Osteoblast (primary cell): ENCODE measurements around the gene PDYN. TPM values are rescaled to one million over a fixed set of nuclear protein-coding genes. Genes with fewer than 3 reads are reported as not detected.

Source experiments
- DNase-seq: peaks from one replicate; pipeline ENCODE4 v3.0.0; 2011; ENCODE audit warnings: low spot score, mixed read lengths; ENCODE audit not compliant: insufficient read length; ENCODE audit errors: missing footprints
- H2AFZ ChIP-seq: 2 replicates; pipeline ENCODE4 v1.6.0; 2011; ENCODE audit warnings: mild to moderate bottlenecking, low read length
- H3K27ac ChIP-seq: 2 replicates; pipeline ENCODE4 v1.5.1; 2011; ENCODE audit warnings: mild to moderate bottlenecking, low read depth, low read length, moderate library complexity
- H3K27me3 ChIP-seq: 2 replicates; pipeline ENCODE4 v1.6.0; 2012; ENCODE audit warnings: mild to moderate bottlenecking, control low read depth, inconsistent platforms, low read length, moderate library complexity; ENCODE audit not compliant: insufficient read depth
- H3K36me3 ChIP-seq: 2 replicates; pipeline ENCODE4 v1.5.1; 2011; ENCODE audit warnings: mild to moderate bottlenecking, low read length, control low read depth, moderate library complexity; ENCODE audit not compliant: insufficient read depth
- H3K4me1 ChIP-seq: 2 replicates; pipeline ENCODE4 v1.5.1; 2011; ENCODE audit warnings: mild to moderate bottlenecking, low read length, control low read depth, moderate library complexity; ENCODE audit not compliant: insufficient read depth
- H3K4me2 ChIP-seq: 2 replicates; pipeline ENCODE4 v1.6.0; 2011; ENCODE audit warnings: mild to moderate bottlenecking, low read length; ENCODE audit not compliant: insufficient read depth
- H3K4me3 ChIP-seq: fragments of 200-600 bp; sonication (generic); 3 replicates; pipeline ENCODE4 v1.5.1; 2012; ENCODE audit warnings: mild to moderate bottlenecking, low read length, inconsistent platforms; ENCODE audit not compliant: insufficient read depth
- H3K79me2 ChIP-seq: 2 replicates; pipeline ENCODE4 v1.6.0; 2012; ENCODE audit warnings: mild to moderate bottlenecking, low read length, control low read depth, inconsistent platforms; ENCODE audit not compliant: insufficient read depth
- H3K9me3 ChIP-seq: 2 replicates; pipeline ENCODE4 v1.5.1; 2011; ENCODE audit warnings: low read depth, low read length, control low read depth
- H4K20me1 ChIP-seq: 2 replicates; pipeline ENCODE4 v1.6.0; 2012; ENCODE audit warnings: mild to moderate bottlenecking, low read length, control low read depth; ENCODE audit not compliant: insufficient read depth
- total RNA-seq: library from RNA; depleted of rRNA; stranded (reverse); fragments of >200 nt; gene quantifications from 2 replicates; pipeline ENCODE4 v1.2.3, GENCODE V29; 2012
- TF ChIP-seq, protein P1 (sequence below): IDR thresholded peaks from 2 replicates; pipeline ENCODE4 v1.5.1; 2011; ENCODE audit warnings: mild to moderate bottlenecking, low read depth, low read length, moderate library complexity; ENCODE audit errors: extremely low read depth

The PDYN gene
- total RNA-seq, 1 donor, result not detected

DNA sequence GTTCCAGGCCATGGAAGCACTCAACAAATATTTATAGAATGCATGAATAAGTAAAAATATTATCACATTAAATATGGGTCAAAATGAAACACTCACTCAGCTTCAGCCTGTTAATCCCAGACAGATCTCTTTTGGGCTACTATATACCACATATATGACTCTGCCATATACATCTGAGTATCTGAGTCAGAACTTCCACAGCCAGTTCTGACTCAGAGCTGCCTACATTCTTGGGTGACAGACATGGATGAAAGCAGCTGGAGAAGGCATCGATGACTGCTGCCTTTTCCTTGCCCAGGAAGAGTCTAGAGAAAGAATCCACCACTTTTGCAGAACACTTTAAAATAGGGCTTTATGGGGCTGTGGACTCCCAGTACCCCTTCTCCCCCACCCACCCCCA, 11.5 kb upstream of the PDYN start:
- DNase-seq, result no peak
- H3K27me3 ChIP-seq, result peaks cover 8% of the 10 kb centered on the region
- no peak overlapping the region for H2AFZ ChIP-seq

DNA sequence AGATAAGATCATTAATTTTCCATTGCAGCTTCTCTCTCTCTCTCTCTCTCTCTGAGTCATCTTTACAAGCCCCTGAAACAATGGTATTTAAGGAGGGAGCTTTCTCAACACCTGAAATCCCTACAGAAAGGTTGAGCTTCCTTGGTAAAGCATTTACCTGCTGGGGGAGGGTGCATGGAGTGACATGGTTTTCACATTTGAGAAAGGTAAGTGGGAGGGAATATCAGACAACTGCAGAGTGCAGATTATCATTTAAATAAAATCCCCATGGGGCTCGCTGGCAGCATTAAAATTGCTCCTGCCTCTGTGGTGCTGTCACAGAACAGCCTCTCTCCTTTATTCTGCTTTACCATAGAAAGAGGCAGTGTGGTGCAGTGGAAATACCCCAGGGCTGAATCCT, 10.3 kb upstream of the PDYN start:
- TF ChIP-seq, protein P1, sequence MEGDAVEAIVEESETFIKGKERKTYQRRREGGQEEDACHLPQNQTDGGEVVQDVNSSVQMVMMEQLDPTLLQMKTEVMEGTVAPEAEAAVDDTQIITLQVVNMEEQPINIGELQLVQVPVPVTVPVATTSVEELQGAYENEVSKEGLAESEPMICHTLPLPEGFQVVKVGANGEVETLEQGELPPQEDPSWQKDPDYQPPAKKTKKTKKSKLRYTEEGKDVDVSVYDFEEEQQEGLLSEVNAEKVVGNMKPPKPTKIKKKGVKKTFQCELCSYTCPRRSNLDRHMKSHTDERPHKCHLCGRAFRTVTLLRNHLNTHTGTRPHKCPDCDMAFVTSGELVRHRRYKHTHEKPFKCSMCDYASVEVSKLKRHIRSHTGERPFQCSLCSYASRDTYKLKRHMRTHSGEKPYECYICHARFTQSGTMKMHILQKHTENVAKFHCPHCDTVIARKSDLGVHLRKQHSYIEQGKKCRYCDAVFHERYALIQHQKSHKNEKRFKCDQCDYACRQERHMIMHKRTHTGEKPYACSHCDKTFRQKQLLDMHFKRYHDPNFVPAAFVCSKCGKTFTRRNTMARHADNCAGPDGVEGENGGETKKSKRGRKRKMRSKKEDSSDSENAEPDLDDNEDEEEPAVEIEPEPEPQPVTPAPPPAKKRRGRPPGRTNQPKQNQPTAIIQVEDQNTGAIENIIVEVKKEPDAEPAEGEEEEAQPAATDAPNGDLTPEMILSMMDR, result no peak
- H3K4me1 ChIP-seq, result no peaks in the 10 kb centered on the region
- no peak overlapping the region for H2AFZ ChIP-seq
- H3K27me3 ChIP-seq, result peaks cover 7% of the 10 kb centered on the region
- no peak overlapping the region for H3K27ac ChIP-seq
- no peaks in the 10 kb centered on the region for H3K79me2 ChIP-seq
- H4K20me1 ChIP-seq, result no peaks in the 10 kb centered on the region
- DNase-seq, result no peak
- no peak overlapping the region for H3K4me2 ChIP-seq
- H3K9me3 ChIP-seq, result no peaks in the 10 kb centered on the region
- no peaks in the 10 kb centered on the region for H3K36me3 ChIP-seq
- H3K4me3 ChIP-seq, result no peak overlapping the region

More for the DNA sequence above, 11.5 kb upstream of the PDYN start:
- Histone ChIP-seq H3K4me1 (no peaks in the 10 kb centered on the region), H3K9me3 (no peaks in the 10 kb centered on the region), H3K4me2 (no peak overlapping the region), H3K79me2 (no peaks in the 10 kb centered on the region), H3K36me3 (no peaks in the 10 kb centered on the region), H3K27ac (no peak overlapping the region), H3K4me3 (no peak overlapping the region), H4K20me1 (no peaks in the 10 kb centered on the region)
- TF ChIP-seq, protein P1, result no peak

DNA sequence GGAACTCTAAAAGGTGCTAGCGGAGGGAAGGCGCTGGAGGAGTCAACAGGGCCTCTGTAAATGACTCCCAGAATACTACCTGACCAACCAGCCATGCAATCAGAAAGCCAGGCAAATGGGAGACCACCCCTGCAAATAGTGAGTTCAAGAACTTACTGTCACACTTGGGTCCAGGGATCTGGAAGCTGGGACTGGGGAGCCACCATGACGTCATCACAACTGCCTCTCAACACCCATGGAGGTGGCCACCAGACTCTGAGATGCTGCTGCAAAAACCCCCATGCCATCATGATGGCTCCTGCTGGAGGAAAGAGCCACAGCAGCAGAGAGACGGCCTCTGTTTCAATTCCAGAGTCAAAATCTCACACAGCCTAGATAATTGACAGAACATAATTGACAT, 8.5 kb upstream of the PDYN start:
- TF ChIP-seq, protein P1, result no peak
- peaks cover 19% of the 10 kb centered on the region for H3K27me3 ChIP-seq

DNA sequence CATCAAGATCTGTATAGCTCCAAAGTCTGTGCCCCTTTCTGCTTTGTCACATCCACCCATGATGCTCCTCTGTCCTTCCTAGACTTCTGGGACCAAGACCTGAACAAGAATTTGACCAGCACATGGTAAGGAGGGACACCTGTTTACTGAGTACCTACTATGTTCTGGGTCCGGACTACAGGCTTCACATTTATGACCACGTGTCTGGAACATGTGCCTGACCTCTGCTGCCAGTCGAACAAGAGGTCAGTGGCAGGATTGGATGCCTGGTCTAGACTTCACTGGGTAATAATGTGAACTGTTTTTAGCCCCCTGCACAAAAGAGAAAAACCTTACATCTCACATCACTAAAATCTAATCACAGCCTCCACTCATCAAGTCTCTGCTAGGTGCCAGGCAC, 7.3 kb upstream of the PDYN start:
- Histone ChIP-seq H3K4me1 (no peaks in the 10 kb centered on the region), H3K79me2 (no peaks in the 10 kb centered on the region), H3K9me3 (no peaks in the 10 kb centered on the region), H3K27ac (no peak overlapping the region), H2AFZ (no peak overlapping the region), H3K27me3 (peaks cover 30% of the 10 kb centered on the region), H3K4me3 (no peak overlapping the region), H3K36me3 (no peaks in the 10 kb centered on the region), H4K20me1 (no peaks in the 10 kb centered on the region), H3K4me2 (no peak overlapping the region)
- DNase-seq, result no peak
- TF ChIP-seq, protein P1, result no peak

More for the DNA sequence above, 8.5 kb upstream of the PDYN start:
- Histone ChIP-seq H2AFZ (no peak overlapping the region), H3K9me3 (no peaks in the 10 kb centered on the region), H3K79me2 (no peaks in the 10 kb centered on the region), H3K4me1 (no peaks in the 10 kb centered on the region), H3K36me3 (no peaks in the 10 kb centered on the region), H3K27ac (no peak overlapping the region), H3K4me3 (no peak overlapping the region), H3K4me2 (no peak overlapping the region), H4K20me1 (no peaks in the 10 kb centered on the region)
- DNase-seq, result no peak
